Epidermal melanocyte (primary cell): Measurements from ENCODE around the gene OXCT2.

Experiments
- DNase-seq: peaks from one replicate; pipeline ENCODE4 v3.0.0; 2011; ENCODE audit warnings: low spot score; ENCODE audit not compliant: insufficient read length

Gene OXCT2

GRCh38 chr1:39762550-39763540 lies 8.3 kb downstream of the OXCT2 start:
- no peak for DNase-seq

DNA sequence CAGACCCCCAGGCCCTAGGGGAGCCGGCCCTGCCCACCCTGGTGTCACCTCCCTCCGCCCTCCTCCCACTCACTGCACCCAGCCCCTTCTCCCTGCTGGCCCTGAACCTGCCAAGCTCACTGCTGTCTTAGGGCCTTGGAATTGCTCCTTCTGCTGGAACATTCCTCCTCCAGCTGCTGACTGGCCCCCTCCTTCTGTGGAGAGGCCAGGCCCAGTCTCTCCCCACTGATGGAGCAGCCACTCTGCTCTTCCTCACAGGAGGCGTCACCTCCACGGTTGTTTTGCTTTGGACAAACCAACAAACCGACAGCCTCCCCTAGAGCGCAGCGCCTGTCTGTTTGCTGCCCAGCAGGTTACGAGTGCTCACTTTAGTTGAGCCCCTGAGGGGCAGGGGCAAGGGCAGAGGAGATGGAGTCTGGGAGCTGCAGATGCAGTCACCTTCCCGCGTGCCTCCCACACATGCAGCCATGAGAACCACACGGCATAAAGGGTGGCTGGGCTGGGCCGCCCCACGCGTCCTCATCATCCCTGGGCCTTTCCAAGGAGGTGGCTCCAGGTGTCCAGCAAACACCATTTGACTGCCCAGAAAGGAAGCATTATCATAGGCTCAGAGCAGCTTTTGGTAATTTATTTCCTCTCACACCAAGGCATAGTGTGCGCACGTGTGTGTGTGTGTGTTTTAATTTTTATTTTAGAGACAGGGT lies 9.4 kb downstream of the OXCT2 start:
- DNase-seq, result no peak

- no peak for DNase-seq
These were observed 10.1 kb downstream of the OXCT2 start for GRCh38 chr1:39761016-39761415.

GRCh38 chr1:39760074-39761008 lies 10.8 kb downstream of the OXCT2 start:
- no peak for DNase-seq

- no peak for DNase-seq
These were observed 11.8 kb downstream of the OXCT2 start for GRCh38 chr1:39759436-39759726.

DNA sequence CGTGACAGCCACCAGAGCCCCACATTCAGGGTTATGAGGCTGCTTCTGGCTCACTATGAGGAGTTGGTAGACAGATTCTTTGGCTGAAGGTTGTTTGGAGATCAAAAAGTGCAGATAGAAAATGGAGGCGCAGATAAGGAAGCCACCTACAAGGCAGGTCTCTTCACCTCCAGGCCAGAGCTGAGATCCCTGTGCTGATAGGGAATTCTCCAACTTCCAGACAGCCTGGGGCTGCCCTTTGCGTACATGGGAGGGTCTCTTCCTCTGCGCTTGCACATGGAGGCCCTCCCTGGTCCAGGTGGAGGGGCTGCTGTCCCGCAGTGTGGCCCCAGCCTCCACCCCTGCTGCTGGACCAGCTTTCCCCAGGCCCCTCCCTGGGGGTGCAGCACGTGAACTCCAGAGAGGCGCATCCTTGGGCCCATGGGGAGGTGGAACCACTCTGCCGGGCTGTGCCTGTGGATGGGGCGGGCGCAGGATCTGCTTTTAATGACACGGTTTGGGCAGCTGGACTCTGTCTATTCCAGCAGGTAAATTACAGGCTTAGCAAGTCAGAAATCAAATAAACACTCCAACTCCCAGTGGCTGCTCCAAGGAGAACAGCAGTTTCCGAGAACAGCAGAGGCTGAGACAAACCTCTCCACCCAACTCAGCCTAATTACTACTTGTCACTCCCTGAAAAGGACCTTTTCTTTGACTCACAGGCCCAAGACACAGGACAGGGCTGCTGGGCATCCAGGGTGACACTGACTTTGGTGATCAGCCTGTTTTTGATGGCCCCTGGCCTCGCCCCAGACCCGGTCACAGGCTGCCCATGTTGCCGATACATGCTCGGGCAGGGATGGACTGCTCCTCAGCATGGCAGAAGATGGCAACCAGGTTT lies 12.4 kb downstream of the OXCT2 start:
- no peak for DNase-seq

DNA sequence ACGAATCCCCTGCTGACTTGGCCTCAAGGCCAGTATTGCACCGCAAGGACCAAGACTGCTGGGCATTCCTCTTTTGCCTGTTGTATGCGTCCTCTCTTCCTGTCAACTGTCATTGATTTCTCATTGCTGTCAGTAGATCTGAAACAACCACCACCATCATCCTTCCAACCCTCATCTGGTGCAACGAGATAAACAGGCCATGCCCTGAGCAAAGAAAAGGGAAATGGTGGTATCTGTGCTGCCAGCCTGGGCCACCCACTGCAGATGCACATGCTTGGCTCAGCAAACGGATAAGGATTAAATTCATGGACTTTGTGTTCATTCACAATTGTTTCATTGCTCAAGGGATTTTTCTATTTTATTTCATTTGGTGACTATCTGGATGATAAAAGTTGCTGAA lies 13.6 kb downstream of the OXCT2 start:
- no peak for DNase-seq

- DNase-seq, result no peak
These were observed 15.0 kb downstream of the OXCT2 start for GRCh38 chr1:39755965-39756659.

DNA sequence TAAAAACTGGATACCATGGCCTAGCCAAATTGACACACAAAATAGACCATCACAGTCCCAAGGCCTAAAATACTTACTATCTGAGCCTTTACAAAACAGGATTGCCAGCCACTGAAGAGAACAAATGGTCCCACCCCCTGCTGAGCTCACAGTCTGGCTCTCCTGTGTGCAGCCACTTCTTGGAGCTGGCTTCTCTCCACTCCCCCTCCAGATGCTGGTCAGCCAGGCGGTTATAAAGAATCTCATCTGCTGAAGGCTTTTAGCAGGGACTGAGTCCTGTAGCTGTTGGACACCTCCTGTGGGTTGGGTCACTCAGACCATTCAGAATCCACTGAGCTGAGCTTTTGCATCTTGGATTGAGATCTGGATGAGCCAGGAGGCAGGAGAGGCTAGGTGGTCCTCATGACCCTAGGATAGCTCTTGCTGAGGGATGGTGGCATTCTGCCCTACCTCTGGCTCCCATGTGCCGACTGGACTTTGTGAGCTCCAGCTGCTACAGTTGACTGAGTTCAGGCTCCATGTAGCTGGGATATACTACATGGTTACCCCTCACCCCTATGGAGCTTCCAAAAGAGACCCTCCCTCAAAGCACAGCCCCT lies 16.1 kb downstream of the OXCT2 start:
- DNase-seq, result no peak

- DNase-seq, result no peak
These were observed 17.1 kb downstream of the OXCT2 start for GRCh38 chr1:39754026-39754570.

GRCh38 chr1:39753132-39754025 lies 17.8 kb downstream of the OXCT2 start:
- DNase-seq, result no peak

- no peak for DNase-seq
These were observed 18.4 kb downstream of the OXCT2 start for GRCh38 chr1:39752703-39753102.

DNA sequence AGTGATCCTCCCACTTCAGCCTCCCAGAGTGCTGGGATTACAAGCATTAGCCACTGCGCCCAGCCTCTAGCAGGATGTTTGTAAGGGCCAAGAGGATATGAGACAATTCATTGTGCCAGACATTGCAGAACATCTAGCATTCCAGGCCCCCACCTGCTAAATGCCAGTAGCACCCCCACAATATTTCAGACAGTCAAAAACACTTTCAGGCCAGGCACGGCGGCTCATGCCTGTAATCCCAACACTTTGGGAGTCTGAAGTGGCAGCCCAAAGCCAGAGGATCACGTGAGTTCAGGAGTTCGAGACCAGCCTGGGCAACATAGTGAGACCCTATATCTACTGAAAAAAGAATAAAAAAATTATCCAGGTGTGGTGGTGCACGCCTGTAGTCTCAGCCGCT lies 19.6 kb downstream of the OXCT2 start:
- no peak for DNase-seq

DNA sequence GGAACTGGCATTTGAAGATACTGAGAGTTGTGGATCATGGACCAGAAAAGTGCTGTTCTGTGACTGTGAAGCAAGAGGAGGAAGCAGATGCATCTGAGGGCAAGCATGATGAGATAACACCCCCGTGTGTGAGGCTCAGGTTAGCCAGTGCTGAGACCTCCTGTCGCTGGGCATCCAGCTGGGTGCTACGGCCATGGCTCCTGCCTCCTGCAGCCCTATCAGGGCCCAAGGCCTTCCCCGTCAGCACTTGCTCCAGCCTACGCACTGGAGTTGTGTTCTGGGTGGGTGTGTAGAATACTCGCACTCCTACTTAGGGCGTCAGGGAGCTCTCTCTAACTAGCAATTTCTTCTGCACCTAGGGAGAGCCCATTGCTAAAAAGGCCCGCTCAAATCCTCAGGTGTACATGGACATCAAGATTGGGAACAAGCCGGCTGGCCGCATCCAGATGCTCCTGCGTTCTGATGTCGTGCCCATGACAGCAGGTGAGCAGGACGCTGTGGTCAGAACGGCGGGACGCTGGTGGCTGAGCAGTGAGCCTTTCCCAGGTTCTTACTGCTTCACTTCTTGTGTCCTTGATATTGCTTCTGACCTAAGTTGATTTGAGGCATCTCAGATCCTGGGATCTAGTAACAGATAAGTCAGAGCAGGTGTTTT lies 26.0 kb downstream of the OXCT2 start:
- DNase-seq, result no peak

- peak; percentile 85 for DNase-seq
These were observed 32.4 kb downstream of the OXCT2 start, which contains the start of gene PPIE for GRCh38 chr1:39738622-39739366. Gene PPIE (plus strand): TSS chr1:39738882. CDS start chr1:39738901, 19 bp downstream.

DNA sequence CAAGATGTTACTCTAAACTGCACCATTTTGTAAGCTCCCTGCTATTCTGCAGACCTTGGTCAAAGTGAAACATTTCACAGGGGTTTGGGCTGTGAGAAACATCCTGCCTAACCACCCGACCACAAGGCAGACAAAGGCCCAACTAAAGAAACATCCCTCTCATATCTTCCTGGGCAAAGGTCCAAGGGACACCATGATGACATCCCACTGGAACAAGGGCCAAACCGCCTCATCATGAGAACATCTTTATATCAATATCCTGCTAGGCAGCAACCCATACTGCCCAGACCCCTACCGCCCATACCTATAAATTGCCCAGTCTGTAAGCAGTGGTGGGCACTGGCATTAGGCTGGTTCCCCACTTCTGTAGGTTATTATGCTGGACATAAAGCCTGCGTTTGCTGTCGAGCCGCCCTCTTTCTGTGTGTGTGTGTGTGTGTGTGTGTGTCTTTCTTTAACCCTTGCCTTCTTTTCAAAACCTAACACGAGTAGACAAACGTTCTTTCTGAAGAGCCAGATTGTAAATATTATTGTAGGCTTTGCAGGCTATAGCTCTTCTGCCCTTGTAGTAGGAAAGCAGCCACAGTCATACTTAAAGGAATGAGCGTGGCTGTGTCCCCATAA lies 33.5 kb downstream of the OXCT2 start:
- DNase-seq, result no peak

- DNase-seq, result no peak
These were observed 35.4 kb downstream of the OXCT2 start for GRCh38 chr1:39735731-39736130.
